Kasumi-1 (cell line): ENCODE measurements around the gene TXNL4B.
"Not testable (repeated sequence)": the region's sequence is repeated elsewhere in the genome, so short reads cannot be mapped to it uniquely, and the experiment has no call there.

Source experiments
- DNase-seq, 2 experiments: peaks; one replicate each; lab custom pipeline; 2025; lab: John Stamatoyannopoulos, UW

Gene TXNL4B

GRCh38 chr16:72112452-72112792 lies 19.0 kb upstream of the TXNL4B start:
- DNase-seq: no peak

- DNase-seq: no peak
Observed at GRCh38 chr16:72111657-72112451, 18.4 kb upstream of the TXNL4B start.

- DNase-seq: no peak
Observed at GRCh38 chr16:72110662-72111615, 17.5 kb upstream of the TXNL4B start.

GRCh38 chr16:72109966-72110530 lies 16.6 kb upstream of the TXNL4B start:
- DNase-seq: no peak

- DNase-seq: no peak
Observed at GRCh38 chr16:72109300-72109699, 15.9 kb upstream of the TXNL4B start.

GRCh38 chr16:72108353-72109102 lies 15.1 kb upstream of the TXNL4B start:
- no peak for DNase-seq

- DNase-seq: no peak
Observed at GRCh38 chr16:72107371-72107770, 14.0 kb upstream of the TXNL4B start.

GRCh38 chr16:72105978-72106377 lies 12.6 kb upstream of the TXNL4B start:
- no peak for DNase-seq

GRCh38 chr16:72104905-72105304 lies 11.5 kb upstream of the TXNL4B start:
- DNase-seq: no peak

GRCh38 chr16:72101195-72101594 lies 7.8 kb upstream of the TXNL4B start:
- no peak for DNase-seq

GRCh38 chr16:72099377-72099818 lies 6.0 kb upstream of the TXNL4B start:
- DNase-seq: peak; percentile 78 to 79

- DNase-seq: no peak
Observed at GRCh38 chr16:72098936-72099335, 5.5 kb upstream of the TXNL4B start.

- peak in 1 of 2 experiments; percentile 42 for DNase-seq
Observed at GRCh38 chr16:72094266-72094610, 818 bp upstream of the TXNL4B start.

- DNase-seq: peak; percentile 39 to 53
Observed at GRCh38 chr16:72092832-72093447, 480 bp downstream of the TXNL4B start.

- no peak for DNase-seq
Observed at GRCh38 chr16:72091217-72091616, 2.2 kb downstream of the TXNL4B start.

GRCh38 chr16:72085002-72085401 lies 8.4 kb downstream of the TXNL4B start:
- DNase-seq: no peak

GRCh38 chr16:72084445-72084844 lies 9.0 kb downstream of the TXNL4B start:
- no peak for DNase-seq

- DNase-seq: no peak
Observed at GRCh38 chr16:72083778-72084404, 9.5 kb downstream of the TXNL4B start.

- not testable (repeated sequence) for DNase-seq
Observed at GRCh38 chr16:72076991-72077706, 16.3 kb downstream of the TXNL4B start.

- not testable (repeated sequence) for DNase-seq
Observed at GRCh38 chr16:72075067-72075466, 18.4 kb downstream of the TXNL4B start.
